ENCODE data around the gene KREMEN2.
"Not testable (repeated sequence)": the region's sequence is repeated elsewhere in the genome, so short reads cannot be mapped to it uniquely, and the experiment has no call there.

Gene KREMEN2, protein sequence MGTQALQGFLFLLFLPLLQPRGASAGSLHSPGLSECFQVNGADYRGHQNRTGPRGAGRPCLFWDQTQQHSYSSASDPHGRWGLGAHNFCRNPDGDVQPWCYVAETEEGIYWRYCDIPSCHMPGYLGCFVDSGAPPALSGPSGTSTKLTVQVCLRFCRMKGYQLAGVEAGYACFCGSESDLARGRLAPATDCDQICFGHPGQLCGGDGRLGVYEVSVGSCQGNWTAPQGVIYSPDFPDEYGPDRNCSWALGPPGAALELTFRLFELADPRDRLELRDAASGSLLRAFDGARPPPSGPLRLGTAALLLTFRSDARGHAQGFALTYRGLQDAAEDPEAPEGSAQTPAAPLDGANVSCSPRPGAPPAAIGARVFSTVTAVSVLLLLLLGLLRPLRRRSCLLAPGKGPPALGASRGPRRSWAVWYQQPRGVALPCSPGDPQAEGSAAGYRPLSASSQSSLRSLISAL

DNA sequence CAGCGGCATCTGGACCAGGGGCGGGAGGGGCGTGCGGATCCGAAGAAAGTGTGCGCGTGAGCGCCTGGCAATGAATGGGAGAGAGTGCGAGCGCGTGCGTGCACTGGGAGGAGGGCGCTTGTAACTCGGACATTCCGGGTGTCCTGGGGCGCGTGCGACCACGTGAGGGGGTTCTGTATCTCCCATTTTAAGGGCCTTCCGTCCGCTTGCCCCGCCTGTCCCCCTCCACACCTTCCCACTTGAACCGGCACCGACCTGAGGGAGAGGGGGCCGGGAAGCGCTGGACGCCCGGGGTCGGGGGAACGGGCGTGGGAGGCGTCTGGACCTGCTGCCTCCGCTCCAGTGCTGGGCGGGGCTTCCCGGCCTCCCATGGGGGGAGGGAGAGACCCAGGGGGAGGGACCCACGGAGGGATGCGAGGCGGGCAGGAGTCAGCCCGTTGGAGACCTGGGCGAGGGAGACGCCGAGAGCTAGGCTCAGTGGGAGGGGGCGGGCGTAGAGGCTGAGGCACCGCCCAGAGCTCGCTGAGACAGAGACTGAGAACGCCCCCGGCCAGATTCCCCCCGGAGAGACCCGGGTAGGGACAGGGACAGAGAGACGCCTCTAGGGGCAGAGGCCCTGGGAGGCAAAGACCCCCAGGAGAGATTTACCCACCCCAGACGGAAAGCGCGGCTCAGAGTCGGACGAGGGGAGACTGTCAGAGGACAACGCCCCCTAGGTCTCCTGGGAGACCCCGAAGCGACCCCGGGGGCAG is at the start of gene KREMEN2:
KREMEN2 (plus strand) TSS at position 553 of the 752 bp plus-strand sequence. CDS start 246 bp downstream, outside the sequence.
- peak; percentile 31 for DNase-seq

- no peak for DNase-seq
Observed at GRCh38 chr16:2915196-2915929, 48.7 kb upstream of the KREMEN2 start.

GRCh38 chr16:2919511-2920255 is 44.4 kb upstream of the KREMEN2 start:
- DNase-seq = peak; percentile 77

DNA sequence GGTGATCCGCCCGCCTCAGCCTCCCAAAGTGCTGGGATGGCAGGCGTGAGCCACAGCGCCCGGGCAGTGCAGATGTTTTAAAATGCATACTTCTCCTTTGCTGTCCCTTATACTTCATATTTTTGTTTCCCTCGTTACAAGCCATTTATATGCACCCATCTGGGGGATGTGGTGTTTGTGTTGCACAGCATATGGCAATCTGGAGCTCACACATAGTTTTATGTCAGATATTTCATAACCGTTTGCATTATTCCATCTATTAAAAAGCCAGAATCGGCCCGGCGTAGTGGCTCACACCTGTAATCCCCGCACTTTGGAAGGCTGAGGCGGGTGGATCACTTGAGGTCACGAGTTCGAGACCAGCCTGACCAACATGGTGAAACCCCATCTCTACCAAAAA is 40.6 kb upstream of the KREMEN2 start:
- DNase-seq = no peak

- no peak for DNase-seq
Observed at GRCh38 chr16:2924901-2925755, 38.9 kb upstream of the KREMEN2 start.

DNA sequence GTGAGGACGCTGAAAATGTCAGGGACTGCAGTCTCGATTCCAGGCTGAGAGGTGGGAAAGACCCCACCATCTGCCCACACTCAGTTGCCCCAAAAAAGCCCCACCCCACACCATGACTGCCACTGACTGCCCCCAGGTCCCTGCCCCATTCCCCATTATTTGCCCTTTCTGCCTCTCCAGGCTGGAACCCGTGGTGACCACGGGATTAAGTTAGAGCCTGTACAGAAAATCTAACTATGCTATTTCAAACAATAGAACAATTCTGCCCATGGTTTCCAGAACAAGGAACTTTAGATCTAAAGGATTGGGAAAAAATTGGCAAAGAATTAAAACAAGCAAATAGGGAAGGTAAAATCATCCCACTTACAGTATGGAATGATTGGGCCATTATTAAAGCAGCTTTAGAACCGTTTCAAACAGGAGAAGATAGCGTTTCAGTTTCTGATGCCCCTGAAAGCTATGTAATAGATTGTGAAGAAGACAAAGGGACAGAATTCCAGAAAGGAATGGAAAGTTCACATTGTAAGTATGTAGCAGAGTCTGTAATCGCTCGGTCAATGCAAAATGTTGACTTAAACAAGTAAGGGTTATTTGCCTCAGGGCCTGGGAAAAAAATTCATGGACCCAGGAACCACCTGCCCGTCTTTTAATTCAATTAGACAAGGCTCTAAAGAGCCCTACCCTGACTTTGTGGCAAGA is 38.0 kb upstream of the KREMEN2 start:
- no peak for DNase-seq

- no peak for DNase-seq
Observed at GRCh38 chr16:2926650-2926999, 37.5 kb upstream of the KREMEN2 start.

- peak; percentile 91 for DNase-seq
Observed at GRCh38 chr16:2927010-2927646, 36.9 kb upstream of the KREMEN2 start.

DNA sequence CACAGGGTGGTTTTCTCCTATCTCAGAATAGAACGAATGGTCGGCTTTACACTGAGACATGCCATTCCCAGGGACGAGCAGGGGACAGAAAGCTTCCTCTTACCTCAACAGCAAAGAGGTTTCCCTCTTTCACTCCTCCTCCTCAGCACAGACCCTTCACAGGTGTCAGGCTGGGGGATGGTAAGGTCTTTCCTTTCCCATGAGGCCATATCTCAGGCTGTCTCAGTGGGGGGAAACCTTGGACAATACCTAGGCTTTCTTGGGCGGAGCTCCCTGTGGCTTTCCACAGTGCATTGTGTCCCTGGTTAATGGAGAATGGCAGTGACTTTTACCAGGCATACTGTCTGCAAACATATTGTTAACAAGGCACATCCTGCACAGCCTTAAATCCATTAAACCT is 35.9 kb upstream of the KREMEN2 start:
- DNase-seq = not testable (repeated sequence)

DNA sequence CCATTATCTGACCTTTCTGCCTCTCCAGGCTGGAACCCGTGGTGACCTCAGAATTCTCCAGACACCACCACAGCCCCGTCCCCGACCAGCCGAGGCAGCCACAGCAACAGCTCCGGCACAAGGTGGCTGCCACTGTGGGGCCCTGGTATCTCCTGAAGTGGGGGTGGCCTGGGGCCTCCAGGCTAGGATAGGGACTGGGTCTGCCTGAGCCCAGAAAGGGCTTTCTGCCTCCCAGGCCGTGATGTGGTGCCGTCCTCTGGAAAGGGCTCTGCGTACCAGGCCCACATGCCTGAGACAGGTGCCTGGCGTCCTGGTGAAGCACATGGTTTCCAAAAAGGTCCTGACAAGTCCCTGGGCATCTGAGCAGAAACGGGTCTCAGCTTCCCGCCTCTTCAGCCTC is 35.3 kb upstream of the KREMEN2 start:
- DNase-seq = no peak

GRCh38 chr16:2929693-2930092 is 34.4 kb upstream of the KREMEN2 start:
- DNase-seq = no peak

GRCh38 chr16:2930236-2930635 is 33.8 kb upstream of the KREMEN2 start:
- DNase-seq = no peak

GRCh38 chr16:2931231-2931914 is 32.7 kb upstream of the KREMEN2 start:
- not testable (repeated sequence) for DNase-seq

GRCh38 chr16:2933136-2933535 is 30.9 kb upstream of the KREMEN2 start:
- DNase-seq = no peak

GRCh38 chr16:2933701-2934100 is 30.4 kb upstream of the KREMEN2 start:
- no peak for DNase-seq

- DNase-seq = no peak
Observed at GRCh38 chr16:2934450-2934849, 29.6 kb upstream of the KREMEN2 start.

- DNase-seq = no peak
Observed at GRCh38 chr16:2936436-2937011, 27.6 kb upstream of the KREMEN2 start.

- no peak for DNase-seq
Observed at GRCh38 chr16:2937170-2937569, 26.9 kb upstream of the KREMEN2 start.

GRCh38 chr16:2938206-2938605 is 25.9 kb upstream of the KREMEN2 start:
- no peak for DNase-seq

DNA sequence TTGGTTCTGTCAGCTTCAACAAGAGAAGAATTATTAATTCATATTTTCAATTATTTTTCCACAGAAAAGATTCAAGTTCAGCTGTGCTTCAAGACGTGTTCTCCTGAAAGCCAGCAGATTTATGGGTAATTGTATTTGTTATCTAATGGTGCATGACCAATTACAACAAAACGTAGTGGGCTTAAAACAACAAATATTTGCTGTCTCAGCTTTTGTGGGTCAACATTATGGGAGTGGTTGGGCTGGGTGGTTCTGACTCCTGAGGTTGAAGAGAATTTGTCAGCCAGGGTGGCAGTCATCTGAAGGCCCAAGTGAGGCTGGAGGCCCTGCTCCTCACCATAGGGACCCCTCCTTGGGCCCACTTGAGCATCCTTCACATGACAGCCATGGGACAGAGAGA is 24.1 kb upstream of the KREMEN2 start:
- DNase-seq = no peak

Data from CD4-positive, alpha-beta T cell treated with Interleukin-10 for 1 hour (primary cell).